ENCODE measurements around the gene FAM151B. TPM values are rescaled to one million over a fixed set of nuclear protein-coding genes. Genes with fewer than 3 reads are reported as not detected.
"Not testable (repeated sequence)": the region's sequence is repeated elsewhere in the genome, so short reads cannot be mapped to it uniquely, and the experiment has no call there.

FAM151B gene
- total RNA-seq (2014; rRNA removed; shearing (Covaris generic)), result 2.1 and 3.9 TPM in 2 replicates

GRCh38 chr5:80487829-80488721 is at the start of gene FAM151B:
Gene FAM151B, plus strand, starts transcription at chr5:80488100. Its CDS starts 24 bp downstream, at chr5:80488124.
- Histone ChIP-seq H3K9me3 (replicated peaks) (no peaks in the 10 kb centered on the region), H3K4me3 (peak within 1 kb of the TSS; percentile 63), H3K27ac (peak within 1 kb of the TSS; percentile 18; the same call in 1 of the 2 replicates), H3K4me1 (replicated peaks) (peaks cover 8% of the 10 kb centered on the region; the same call in 1 of the 2 replicates), H3K36me3 (no peaks in the 10 kb centered on the region), H3K27me3 (replicated peaks) (no peaks in the 10 kb centered on the region)
- DNase-seq (ENCODE audit: low read depth in 1 of 2, low spot score in 2 of 2), result peak; percentile 78 to 84

GRCh38 chr5:80438739-80439138 is 49.2 kb upstream of the FAM151B start:
- Histone ChIP-seq H3K4me1 (replicated peaks) (no peaks in the 10 kb centered on the region), H3K9me3 (replicated peaks) (no peaks in the 10 kb centered on the region), H3K36me3 (peaks cover 67% of the 10 kb centered on the region), H3K27me3 (replicated peaks) (no peaks in the 10 kb centered on the region), H3K27ac (no peak overlapping the region), H3K4me3 (no peak overlapping the region)
- no peak for DNase-seq (ENCODE audit: low read depth in 1 of 2, low spot score in 2 of 2)

GRCh38 chr5:80439213-80439612 is 48.7 kb upstream of the FAM151B start:
- no peaks in the 10 kb centered on the region for H3K9me3 ChIP-seq (replicated peaks)
- no peaks in the 10 kb centered on the region for H3K4me1 ChIP-seq (replicated peaks)
- no peaks in the 10 kb centered on the region for H3K27me3 ChIP-seq (replicated peaks)
- no peak for DNase-seq (ENCODE audit: low read depth in 1 of 2, low spot score in 2 of 2)
- no peak overlapping the region for H3K27ac ChIP-seq
- H3K4me3 ChIP-seq, result no peak overlapping the region
- peaks cover 67% of the 10 kb centered on the region for H3K36me3 ChIP-seq

GRCh38 chr5:80442742-80443141 is 45.2 kb upstream of the FAM151B start:
- no peak overlapping the region for H3K27ac ChIP-seq
- no peaks in the 10 kb centered on the region for H3K27me3 ChIP-seq (replicated peaks)
- peaks cover 64% of the 10 kb centered on the region for H3K36me3 ChIP-seq
- H3K4me1 ChIP-seq (replicated peaks), result no peaks in the 10 kb centered on the region
- no peaks in the 10 kb centered on the region for H3K9me3 ChIP-seq (replicated peaks)
- DNase-seq (ENCODE audit: low read depth in 1 of 2, low spot score in 2 of 2), result no peak
- no peak overlapping the region for H3K4me3 ChIP-seq

GRCh38 chr5:80453366-80453765 is 34.5 kb upstream of the FAM151B start:
- Histone ChIP-seq H3K9me3 (replicated peaks) (no peaks in the 10 kb centered on the region), H3K27ac (no peak overlapping the region), H3K4me3 (no peak overlapping the region), H3K36me3 (peaks cover 44% of the 10 kb centered on the region), H3K27me3 (replicated peaks) (no peaks in the 10 kb centered on the region), H3K4me1 (replicated peaks) (no peaks in the 10 kb centered on the region)
- DNase-seq (ENCODE audit: low read depth in 1 of 2, low spot score in 2 of 2), result no peak

- no peaks in the 10 kb centered on the region for H3K27me3 ChIP-seq (replicated peaks)
- no peaks in the 10 kb centered on the region for H3K4me1 ChIP-seq (replicated peaks)
- no peak for DNase-seq (ENCODE audit: low read depth in 1 of 2, low spot score in 2 of 2)
- 0 out of 2 replicates have a peak, but pooled peaks cover 4% of the 10 kb centered on the region for H3K9me3 ChIP-seq (replicated peaks)
- H3K27ac ChIP-seq, result no peak overlapping the region
- no peak overlapping the region for H3K4me3 ChIP-seq
- H3K36me3 ChIP-seq, result peaks cover 44% of the 10 kb centered on the region
Measured at GRCh38 chr5:80463269-80463668, 24.6 kb upstream of the FAM151B start.

GRCh38 chr5:80466669-80467485 is 21.0 kb upstream of the FAM151B start:
- no peak for DNase-seq (ENCODE audit: low read depth in 1 of 2, low spot score in 2 of 2)
- no peaks in the 10 kb centered on the region for H3K4me1 ChIP-seq (replicated peaks)
- no peak overlapping the region for H3K27ac ChIP-seq
- H3K36me3 ChIP-seq, result peaks cover 40% of the 10 kb centered on the region
- 0 out of 2 replicates have a peak, but pooled peaks cover 4% of the 10 kb centered on the region for H3K9me3 ChIP-seq (replicated peaks)
- no peak overlapping the region for H3K4me3 ChIP-seq
- H3K27me3 ChIP-seq (replicated peaks), result no peaks in the 10 kb centered on the region

- no peaks in the 10 kb centered on the region for H3K27me3 ChIP-seq (replicated peaks)
- H3K4me1 ChIP-seq (replicated peaks), result no peaks in the 10 kb centered on the region
- H3K27ac ChIP-seq, result no peak overlapping the region
- peaks cover 28% of the 10 kb centered on the region for H3K36me3 ChIP-seq
- H3K4me3 ChIP-seq, result no peak overlapping the region
- DNase-seq (ENCODE audit: low read depth in 1 of 2, low spot score in 2 of 2), result no peak
- no peaks in the 10 kb centered on the region for H3K9me3 ChIP-seq (replicated peaks)
Measured at GRCh38 chr5:80468131-80468530, 19.8 kb upstream of the FAM151B start.

- H3K27me3 ChIP-seq (replicated peaks); H3K9me3 ChIP-seq (replicated peaks); H3K27ac ChIP-seq; H3K4me3 ChIP-seq; H3K4me1 ChIP-seq (replicated peaks); DNase-seq (ENCODE audit: low read depth in 1 of 2, low spot score in 2 of 2): not testable (repeated sequence)
- H3K36me3 ChIP-seq, result peaks cover 37% of the 10 kb centered on the region
Measured at GRCh38 chr5:80470631-80471030, 17.3 kb upstream of the FAM151B start.

- Histone ChIP-seq H3K9me3 (replicated peaks) (no peaks in the 10 kb centered on the region), H3K27ac (no peak overlapping the region)
Measured at GRCh38 chr5:80474929-80475328, 13.0 kb upstream of the FAM151B start.

GRCh38 chr5:80479713-80480112 is 8.2 kb upstream of the FAM151B start:
- peaks cover 8% of the 10 kb centered on the region for H3K36me3 ChIP-seq
- H3K4me3 ChIP-seq, result no peak overlapping the region
- no peaks in the 10 kb centered on the region for H3K27me3 ChIP-seq (replicated peaks)
- no peaks in the 10 kb centered on the region for H3K4me1 ChIP-seq (replicated peaks)
- no peak overlapping the region for H3K27ac ChIP-seq
- no peak for DNase-seq (ENCODE audit: low read depth in 1 of 2, low spot score in 2 of 2)
- no peaks in the 10 kb centered on the region for H3K9me3 ChIP-seq (replicated peaks)

More at GRCh38 chr5:80474929-80475328, 13.0 kb upstream of the FAM151B start:
- H3K36me3 ChIP-seq, result peaks cover 27% of the 10 kb centered on the region
- H3K27me3 ChIP-seq (replicated peaks), result no peaks in the 10 kb centered on the region
- no peak overlapping the region for H3K4me3 ChIP-seq
- DNase-seq (ENCODE audit: low read depth in 1 of 2, low spot score in 2 of 2), result no peak
- H3K4me1 ChIP-seq (replicated peaks), result no peaks in the 10 kb centered on the region

- no peak overlapping the region for H3K4me3 ChIP-seq
- H3K27me3 ChIP-seq (replicated peaks), result no peaks in the 10 kb centered on the region
- H3K36me3 ChIP-seq, result peaks cover 4% of the 10 kb centered on the region; the same call in 1 of the 2 replicates
- no peak overlapping the region for H3K27ac ChIP-seq
- DNase-seq (ENCODE audit: low read depth in 1 of 2, low spot score in 2 of 2), result no peak
- no peaks in the 10 kb centered on the region for H3K4me1 ChIP-seq (replicated peaks)
- no peaks in the 10 kb centered on the region for H3K9me3 ChIP-seq (replicated peaks)
Measured at GRCh38 chr5:80480354-80480753, 7.5 kb upstream of the FAM151B start.

GRCh38 chr5:80481019-80481893 is 6.6 kb upstream of the FAM151B start:
- Histone ChIP-seq H3K9me3 (replicated peaks) (no peaks in the 10 kb centered on the region), H3K36me3 (peaks cover 3% of the 10 kb centered on the region; the same call in 1 of the 2 replicates), H3K27ac (no peak overlapping the region), H3K27me3 (replicated peaks) (no peaks in the 10 kb centered on the region), H3K4me3 (no peak overlapping the region), H3K4me1 (replicated peaks) (no peaks in the 10 kb centered on the region)
- peak; percentile 32 to 44 for DNase-seq (ENCODE audit: low read depth in 1 of 2, low spot score in 2 of 2)

All from SJSA1 (cell line).